NCI-H2107 treated with DMSO at 0.1 percent for 48 hours (cell line): ENCODE measurements around the gene IRF3.
"Not testable (repeated sequence)": the region's sequence is repeated elsewhere in the genome, so short reads cannot be mapped to it uniquely, and the experiment has no call there.

Experiments
- DNase-seq: peaks from one replicate; lab custom pipeline; 2025; ENCODE audit not compliant: unreplicated experiment; lab: John Stamatoyannopoulos, UW

The IRF3 gene

DNA sequence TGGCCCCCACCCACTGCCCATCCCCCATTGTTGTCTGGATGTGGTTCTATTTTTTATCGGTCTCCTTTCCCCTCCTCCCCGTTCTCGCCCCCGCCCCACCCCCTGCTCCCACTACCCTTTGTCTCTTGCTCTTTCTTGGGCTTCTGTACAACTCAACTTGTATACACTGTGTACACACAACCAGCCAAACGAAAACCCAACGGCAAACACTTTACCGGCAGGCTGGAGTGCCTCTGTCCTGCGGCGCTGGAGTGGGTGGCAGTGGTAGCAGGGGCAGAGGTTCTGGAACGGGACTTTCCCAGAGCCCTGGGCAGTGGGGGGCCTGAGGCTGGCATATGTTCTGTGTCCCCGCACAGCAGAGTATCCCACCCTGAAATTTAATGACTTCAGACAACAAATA, 39.4 kb downstream of the IRF3 start:
- DNase-seq = no peak

DNA sequence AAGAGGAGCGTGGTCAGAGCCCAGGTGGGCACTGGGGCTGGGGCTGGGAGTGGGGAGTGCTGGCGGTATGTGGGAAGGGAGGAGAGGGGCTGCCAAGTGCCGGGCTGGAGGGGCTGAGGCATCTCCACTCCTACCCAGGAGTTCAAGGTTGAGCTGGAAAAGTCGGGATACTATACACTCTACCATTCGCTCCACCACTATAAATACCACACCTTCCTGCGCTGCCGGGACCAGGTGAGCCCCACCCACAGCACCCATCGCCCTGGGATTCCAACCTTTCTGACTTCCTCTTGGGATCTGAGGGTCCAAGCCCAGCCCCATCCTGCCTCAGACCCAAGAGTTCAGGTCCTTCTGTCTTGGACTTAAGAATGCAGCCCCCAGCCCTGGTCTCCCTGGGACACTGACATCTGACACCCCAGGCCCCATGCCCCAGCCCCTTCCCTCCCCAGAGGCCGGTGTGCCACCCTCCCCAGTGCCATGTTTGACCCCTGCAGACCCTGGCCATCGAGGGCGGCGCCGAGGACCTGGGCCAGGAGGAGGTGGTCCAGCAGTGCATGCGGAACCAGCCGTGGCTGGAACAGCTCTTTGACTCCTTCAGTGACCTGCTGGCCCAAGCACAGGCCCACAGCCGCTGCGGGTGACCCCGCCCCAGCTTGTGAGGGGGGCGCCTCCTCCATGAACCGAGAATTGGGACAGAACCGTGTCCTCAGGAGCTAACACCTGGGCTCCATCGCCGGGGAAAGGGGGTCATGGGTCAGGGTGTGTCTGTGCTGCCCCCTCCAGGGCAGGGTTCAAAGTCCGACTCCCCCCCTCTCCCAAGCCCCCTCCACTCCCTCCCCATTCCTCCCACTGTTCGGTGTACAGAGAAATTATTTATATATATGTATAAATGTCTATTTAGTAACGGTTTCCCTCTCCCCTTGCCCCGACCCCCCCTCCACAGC, 40.4 kb downstream of the IRF3 start:
- DNase-seq = no peak

DNA sequence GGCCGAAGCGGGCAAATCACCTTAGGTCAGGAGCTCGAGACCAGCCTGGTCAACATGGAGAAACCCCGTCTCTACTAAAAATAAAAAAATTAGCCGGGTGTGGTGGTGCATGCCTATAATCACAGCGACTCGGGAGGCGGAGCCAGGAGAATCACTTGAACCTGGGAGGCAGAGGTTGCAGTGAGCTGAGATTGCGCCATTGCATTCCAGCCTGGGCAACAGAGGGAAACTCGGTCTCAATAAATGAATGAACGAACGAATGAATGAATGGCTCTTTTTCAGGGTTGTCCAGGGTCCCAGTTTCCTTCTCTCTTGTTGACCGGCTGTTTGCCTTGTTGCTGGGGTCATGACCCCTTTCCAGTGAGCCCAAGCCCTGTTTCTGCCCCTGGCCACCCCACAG, 47.8 kb downstream of the IRF3 start:
- DNase-seq = not testable (repeated sequence)

DNA sequence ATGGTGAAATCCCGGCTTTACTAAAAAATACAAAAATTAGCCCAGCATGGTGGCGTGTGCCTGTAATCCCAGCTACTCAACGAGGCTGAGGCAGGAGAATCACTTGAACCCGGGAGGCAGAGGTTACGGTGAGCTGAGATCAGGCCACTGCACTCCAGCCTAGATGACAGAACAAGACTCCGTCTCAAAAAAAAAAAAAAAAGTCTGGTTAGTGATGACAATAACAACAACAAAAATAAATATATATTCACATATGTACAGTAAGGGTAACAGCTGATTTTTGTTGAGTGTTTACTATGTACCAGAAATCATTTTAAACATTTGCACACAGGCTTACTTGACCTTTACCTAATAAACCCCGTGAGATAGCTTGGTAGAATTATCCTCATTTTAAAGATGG, 48.7 kb downstream of the IRF3 start:
- no peak for DNase-seq

DNA sequence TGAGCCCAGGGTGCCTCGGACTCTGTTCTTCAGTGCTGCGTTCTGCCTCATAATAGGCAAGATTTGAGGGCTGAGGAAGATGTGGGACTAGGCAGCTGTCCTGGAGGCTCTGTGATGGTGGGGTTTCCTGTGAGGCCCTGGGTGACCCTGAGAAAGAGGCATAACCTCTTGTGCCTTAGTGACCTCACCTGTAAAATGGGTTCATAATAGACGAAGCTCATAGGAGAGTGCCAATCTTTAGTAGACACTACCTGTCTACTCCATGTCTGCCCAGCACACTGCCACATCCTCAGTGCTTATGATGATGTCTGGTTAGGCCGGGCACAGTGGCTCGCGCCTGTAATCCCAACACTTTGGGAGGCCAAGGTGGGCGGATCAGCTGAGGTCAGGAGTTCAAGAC, 49.1 kb downstream of the IRF3 start:
- DNase-seq = no peak

DNA sequence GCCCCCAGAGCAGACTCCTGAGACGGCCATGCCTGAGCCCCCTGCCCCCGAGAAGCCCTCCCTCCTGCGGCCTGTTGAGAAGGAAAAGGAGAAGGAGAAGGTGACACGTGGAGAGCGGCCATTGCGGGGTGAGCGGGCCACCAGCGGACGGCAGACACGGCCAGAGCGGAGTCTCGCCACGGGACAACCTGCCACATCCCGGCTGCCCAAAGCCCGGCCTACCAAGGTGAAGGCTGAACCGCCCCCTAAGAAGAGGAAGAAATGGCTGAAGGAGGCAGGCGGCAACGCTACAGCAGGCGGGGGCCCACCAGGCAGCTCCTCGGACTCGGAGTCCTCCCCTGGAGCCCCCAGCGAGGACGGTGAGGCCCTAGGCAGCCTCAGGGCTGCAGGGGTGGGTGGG, 49.8 kb downstream of the IRF3 start:
- DNase-seq = no peak

DNA sequence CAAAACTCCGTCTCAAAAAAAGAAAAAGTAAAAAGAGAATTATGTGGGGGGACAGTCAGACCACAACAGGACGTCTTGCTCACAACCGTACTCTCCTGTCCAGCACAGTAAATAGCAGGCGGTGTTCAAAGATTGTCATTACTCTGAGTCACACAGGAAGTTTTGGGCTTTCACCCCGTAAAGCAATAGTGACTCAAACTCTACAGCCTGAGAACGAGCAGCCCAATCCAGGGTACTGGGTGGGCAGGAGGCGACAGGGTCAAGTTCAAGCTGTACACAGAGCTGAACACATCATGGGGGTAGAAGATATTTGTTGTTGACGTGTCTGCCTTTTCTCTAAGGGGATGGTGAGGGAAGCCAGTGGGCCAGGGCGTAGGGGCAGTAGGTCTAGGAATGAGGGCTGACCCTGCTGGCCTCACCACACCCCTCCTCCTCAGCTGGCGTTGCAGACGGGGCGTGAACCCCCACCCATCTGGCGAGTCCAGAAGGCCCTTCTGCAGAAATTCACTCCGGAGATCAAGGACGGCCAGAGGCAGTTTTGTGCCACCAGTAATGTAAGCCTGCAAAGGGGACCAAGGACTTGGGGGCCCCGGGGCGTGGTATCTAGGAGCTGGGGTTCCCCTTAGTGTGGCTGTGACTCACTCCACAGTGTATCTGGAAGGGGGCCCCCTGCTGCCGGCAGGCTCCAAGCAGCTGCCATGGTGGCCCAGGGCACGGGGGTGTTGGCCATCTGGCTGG, 51.4 kb downstream of the IRF3 start:
- no peak for DNase-seq

DNA sequence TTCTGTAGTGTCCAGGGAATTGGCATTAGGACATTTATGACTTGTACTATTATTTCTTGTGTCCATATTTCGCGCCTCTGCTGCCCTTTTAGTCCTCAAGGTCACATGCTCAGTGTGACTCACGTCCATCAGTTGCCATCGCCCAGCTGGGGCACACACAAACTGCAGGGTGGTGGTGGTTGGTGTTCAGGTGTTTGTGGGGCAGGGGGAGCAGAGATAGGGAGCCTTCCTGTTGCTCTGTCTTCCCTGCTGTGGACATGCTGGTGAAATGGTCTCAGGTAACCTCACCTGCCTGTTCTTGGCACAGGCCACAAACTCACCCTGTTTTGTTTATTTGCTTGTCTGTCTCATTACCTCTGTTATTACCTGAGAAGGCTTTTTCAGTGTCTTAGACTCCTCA, 52.3 kb downstream of the IRF3 start:
- DNase-seq = peak; percentile 11
